ENCODE measurements around the gene DNAJC17. TPM values are rescaled to one million over a fixed set of nuclear protein-coding genes. Genes with fewer than 3 reads are reported as not detected.

The DNAJC17 gene
- total RNA-seq, 4 donors from 2014 or later = 20.4 to 40.2 (median 30.3) TPM

DNA sequence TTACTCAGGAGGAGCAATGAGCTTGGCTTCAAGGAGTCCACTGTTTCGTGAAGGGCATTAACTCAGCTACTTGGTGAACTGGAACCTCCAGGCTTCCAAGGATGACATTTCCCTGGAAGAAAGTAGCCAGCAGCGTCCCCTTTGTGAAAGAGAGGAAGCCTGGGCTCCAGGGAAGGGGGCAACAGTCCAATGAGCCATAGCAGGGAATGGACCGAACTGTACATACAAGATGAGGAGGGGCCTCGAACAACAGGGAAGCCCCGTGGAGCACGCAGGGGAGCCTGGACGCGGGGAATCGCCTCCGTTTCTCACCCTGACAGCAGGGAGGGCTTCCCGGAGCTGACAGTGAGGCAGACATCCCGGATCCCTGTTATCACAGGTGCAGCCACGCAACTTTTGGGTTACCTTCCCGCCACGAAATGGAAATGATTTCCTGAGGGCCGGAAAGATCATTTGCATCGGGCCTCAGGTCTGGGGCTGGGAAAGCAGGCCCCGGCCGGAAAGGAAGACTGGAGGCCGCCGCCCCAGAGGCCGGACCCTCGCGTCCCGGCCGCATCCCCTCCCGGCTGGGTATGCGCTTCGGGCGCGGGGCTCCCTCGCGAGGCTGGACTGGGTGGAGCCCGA, 36.1 kb upstream of the DNAJC17 start:
- DNase-seq (ENCODE audit: low spot score in 2 of 2) = no peak
- Histone ChIP-seq H3K4me3 (peak overlapping the region; percentile 58), H3K9me3 (no peaks in the 10 kb centered on the region), H3K27ac (peak overlapping the region; percentile 90), H3K36me3 (no peaks in the 10 kb centered on the region), H3K4me1 (peaks cover 50% of the 10 kb centered on the region), H3K27me3 (no peaks in the 10 kb centered on the region)
- WGBS = 25% methylated on average over 4 of the region's 34 CpGs
- TF ChIP-seq POLR2A (IDR thresholded peaks at IDR 0.05) (no peak), EP300 (IDR thresholded peaks at IDR 0.05) (no peak), POLR2AphosphoS5 (IDR thresholded peaks at IDR 0.05) (no peak)
- TF ChIP-seq, protein P1, sequence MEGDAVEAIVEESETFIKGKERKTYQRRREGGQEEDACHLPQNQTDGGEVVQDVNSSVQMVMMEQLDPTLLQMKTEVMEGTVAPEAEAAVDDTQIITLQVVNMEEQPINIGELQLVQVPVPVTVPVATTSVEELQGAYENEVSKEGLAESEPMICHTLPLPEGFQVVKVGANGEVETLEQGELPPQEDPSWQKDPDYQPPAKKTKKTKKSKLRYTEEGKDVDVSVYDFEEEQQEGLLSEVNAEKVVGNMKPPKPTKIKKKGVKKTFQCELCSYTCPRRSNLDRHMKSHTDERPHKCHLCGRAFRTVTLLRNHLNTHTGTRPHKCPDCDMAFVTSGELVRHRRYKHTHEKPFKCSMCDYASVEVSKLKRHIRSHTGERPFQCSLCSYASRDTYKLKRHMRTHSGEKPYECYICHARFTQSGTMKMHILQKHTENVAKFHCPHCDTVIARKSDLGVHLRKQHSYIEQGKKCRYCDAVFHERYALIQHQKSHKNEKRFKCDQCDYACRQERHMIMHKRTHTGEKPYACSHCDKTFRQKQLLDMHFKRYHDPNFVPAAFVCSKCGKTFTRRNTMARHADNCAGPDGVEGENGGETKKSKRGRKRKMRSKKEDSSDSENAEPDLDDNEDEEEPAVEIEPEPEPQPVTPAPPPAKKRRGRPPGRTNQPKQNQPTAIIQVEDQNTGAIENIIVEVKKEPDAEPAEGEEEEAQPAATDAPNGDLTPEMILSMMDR (IDR thresholded peaks at IDR 0.05) = no peak

GRCh38 chr15:40841741-40842140, 34.5 kb upstream of the DNAJC17 start:
- Histone ChIP-seq H3K4me1 (peaks cover 36% of the 10 kb centered on the region), H3K27ac (no peak overlapping the region), H3K27me3 (no peaks in the 10 kb centered on the region), H3K9me3 (no peaks in the 10 kb centered on the region), H3K4me3 (no peak overlapping the region), H3K36me3 (no peaks in the 10 kb centered on the region)
- WGBS = 76% methylated on average over 2 of the region's 2 CpGs
- no peak for TF ChIP-seq POLR2AphosphoS5 (IDR thresholded peaks at IDR 0.05)
- no peak for TF ChIP-seq POLR2A (IDR thresholded peaks at IDR 0.05)
- TF ChIP-seq, protein P1 (IDR thresholded peaks at IDR 0.05) = no peak
- TF ChIP-seq EP300 (IDR thresholded peaks at IDR 0.05) = no peak
- DNase-seq (ENCODE audit: low spot score in 2 of 2) = no peak

DNA sequence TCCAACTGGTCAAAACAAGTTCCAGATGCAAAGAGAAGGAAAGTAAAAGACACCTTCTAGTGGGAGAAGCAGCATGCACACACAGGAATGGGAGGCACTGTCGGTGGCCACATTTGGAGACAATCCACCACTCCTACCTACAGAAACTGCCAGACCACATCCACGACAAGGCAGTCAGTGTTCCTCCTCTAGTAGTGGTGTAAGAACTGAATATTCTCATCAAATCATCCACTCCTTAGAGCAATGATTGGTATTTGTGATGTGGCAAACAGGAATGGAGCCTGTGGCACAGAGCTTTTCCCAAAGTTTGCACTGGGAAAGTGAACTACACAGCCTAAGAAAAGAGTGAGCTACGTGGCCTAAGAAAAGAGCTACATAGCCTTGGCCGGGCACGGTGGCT, 31.5 kb upstream of the DNAJC17 start:
- 81% methylated on average over 5 of the region's 5 CpGs for WGBS
- Histone ChIP-seq H3K36me3 (no peaks in the 10 kb centered on the region), H3K27me3 (no peaks in the 10 kb centered on the region), H3K9me3 (no peaks in the 10 kb centered on the region), H3K4me3 (no peak overlapping the region), H3K4me1 (peaks cover 11% of the 10 kb centered on the region), H3K27ac (no peak overlapping the region)
- no peak for TF ChIP-seq EP300 (IDR thresholded peaks at IDR 0.05)
- no peak for TF ChIP-seq POLR2A (IDR thresholded peaks at IDR 0.05)
- no peak for TF ChIP-seq POLR2AphosphoS5 (IDR thresholded peaks at IDR 0.05)
- TF ChIP-seq, protein P1 (IDR thresholded peaks at IDR 0.05) = no peak
- no peak for DNase-seq (ENCODE audit: low spot score in 2 of 2)

DNA sequence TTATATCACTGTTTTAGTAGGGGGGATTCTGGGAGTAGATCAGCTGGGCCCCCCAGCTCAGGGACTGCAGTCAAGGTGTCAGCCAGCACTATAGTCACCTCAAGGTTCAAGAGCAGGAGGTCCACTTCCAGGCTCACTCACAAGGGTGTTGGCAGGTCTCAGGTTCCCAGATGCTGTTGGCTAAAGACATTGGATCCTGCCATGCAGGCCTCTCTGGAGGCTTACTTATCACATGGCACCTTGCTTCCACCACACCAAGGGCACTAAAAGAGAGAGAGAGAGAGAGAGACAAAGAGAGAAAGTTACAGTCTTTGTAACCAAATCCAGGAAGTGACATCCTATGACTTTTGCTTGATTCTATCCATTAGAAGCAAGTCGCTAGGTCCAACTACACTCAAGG, 28.7 kb upstream of the DNAJC17 start:
- Histone ChIP-seq H3K4me1 (no peaks in the 10 kb centered on the region), H3K27ac (no peak overlapping the region), H3K4me3 (no peak overlapping the region), H3K27me3 (no peaks in the 10 kb centered on the region), H3K9me3 (no peaks in the 10 kb centered on the region), H3K36me3 (no peaks in the 10 kb centered on the region)
- 90% methylated on average over 1 of the region's 1 CpG for WGBS
- TF ChIP-seq POLR2A (IDR thresholded peaks at IDR 0.05) (no peak), EP300 (IDR thresholded peaks at IDR 0.05) (no peak), POLR2AphosphoS5 (IDR thresholded peaks at IDR 0.05) (no peak)
- TF ChIP-seq, protein P1 (IDR thresholded peaks at IDR 0.05) = no peak
- no peak for DNase-seq (ENCODE audit: low spot score in 2 of 2)

- TF ChIP-seq, protein P1 (IDR thresholded peaks at IDR 0.05) = no peak
- TF ChIP-seq POLR2AphosphoS5 (IDR thresholded peaks at IDR 0.05) = no peak
- TF ChIP-seq EP300 (IDR thresholded peaks at IDR 0.05) = no peak
- TF ChIP-seq POLR2A (IDR thresholded peaks at IDR 0.05) = no peak
- Histone ChIP-seq H3K4me3 (no peak overlapping the region), H3K36me3 (no peaks in the 10 kb centered on the region), H3K4me1 (no peaks in the 10 kb centered on the region), H3K27ac (no peak overlapping the region), H3K9me3 (no peaks in the 10 kb centered on the region), H3K27me3 (no peaks in the 10 kb centered on the region)
- DNase-seq (ENCODE audit: low spot score in 2 of 2) = no peak
Observed at GRCh38 chr15:40832903-40833302, 25.6 kb upstream of the DNAJC17 start.
